ENCODE measurements around the gene ZFHX3. TPM values are rescaled to one million over a fixed set of nuclear protein-coding genes. Genes with fewer than 3 reads are reported as not detected.

Gene ZFHX3
- total and polyA plus RNA-seq, 2 donors (not counting 3 experiments of a cell fraction or from before 2014, with no cell fraction given) = 3.7 to 18.8 TPM

GRCh38 chr16:73033271-73033998 lies 14.5 kb downstream of the ZFHX3 start:
- ChIA-PET CTCF (no interaction called here), POLR2A (no interaction called here)
- no peak overlapping the region for H3K4me2 ChIP-seq (ENCODE audit: insufficient read depth, low read length)
- intact Hi-C loops (cut with micrococcal nuclease) = no loop called here
- no peaks in the 10 kb centered on the region for H3K9me1 ChIP-seq (replicated peaks; ENCODE audit: control insufficient read depth, extremely low read depth, insufficient read depth, low read length)
- no peak for DNase-seq (ENCODE audit: low read depth, low spot score)
- FAIRE-seq = no peak
- no peak overlapping the region for H3K27ac ChIP-seq (ENCODE audit: insufficient read depth, low read depth, low read length)
- no peaks in the 10 kb centered on the region for H3K9me3 ChIP-seq (replicated peaks; ENCODE audit: control insufficient read depth, insufficient read depth, low read length)
- no peaks in the 10 kb centered on the region for H3K27me3 ChIP-seq (ENCODE audit: control insufficient read depth in 2 of 2, insufficient read depth in 2 of 2, low read length in 2 of 2)
- dilution Hi-C loops (cut with MboI; ENCODE audit: extremely low pct_ligation_motif_present, low sequenced_read_pairs) = no loop called here
- H3K9ac ChIP-seq (replicated peaks; ENCODE audit: extremely low read depth, insufficient read depth, low read length) = no peak overlapping the region
- H3K4me1 ChIP-seq (ENCODE audit: control insufficient read depth, extremely low read depth, insufficient read depth, low read length) = no peaks in the 10 kb centered on the region
- H3K36me3 ChIP-seq (ENCODE audit: control insufficient read depth in 2 of 2, extremely low read depth in 1 of 2, insufficient read depth in 2 of 2, low read length in 2 of 2) = no peaks in the 10 kb centered on the region
- no peak overlapping the region for H2AFZ ChIP-seq (ENCODE audit: low read depth, low read length)
- no peak for TF ChIP-seq JUN (IDR thresholded peaks at IDR 0.05; ENCODE audit: borderline replicate concordance, insufficient read depth, insufficient read length, low read depth)
- TF ChIP-seq EZH2 (IDR thresholded peaks at IDR 0.05; ENCODE audit: borderline replicate concordance, low read depth, low read length, severe bottlenecking) = no peak
- no peak for TF ChIP-seq CTCF (IDR thresholded peaks at IDR 0.05; ENCODE audit: extremely low read depth in 1 of 2, insufficient read depth in 1 of 2, low read depth in 1 of 2, low read length in 2 of 2)
- no peak for TF ChIP-seq FOS (IDR thresholded peaks at IDR 0.05; ENCODE audit: borderline replicate concordance, insufficient read depth, low read length)
- no peak for TF ChIP-seq MYC (IDR thresholded peaks at IDR 0.05; ENCODE audit: low read depth, low read length)
- no peak for TF ChIP-seq POLR2AphosphoS5 (IDR thresholded peaks at IDR 0.05; ENCODE audit: insufficient read depth, low read depth, low read length)
- TF ChIP-seq POLR2A (IDR thresholded peaks at IDR 0.05; ENCODE audit: low read depth, low read length) = no peak
- TF ChIP-seq GATA2 (IDR thresholded peaks at IDR 0.05; ENCODE audit: insufficient read depth, insufficient read length, low read depth, low read length) = no peak
- no peak for TF ChIP-seq MAX (IDR thresholded peaks at IDR 0.05; ENCODE audit: insufficient read depth, insufficient read length)
- no TSS peak for BruUV-seq (replicated peaks)
- H4K20me1 ChIP-seq (replicated peaks; ENCODE audit: control insufficient read depth, extremely low read depth, insufficient read depth, low read length) = no peaks in the 10 kb centered on the region
- H3K79me2 ChIP-seq (ENCODE audit: control insufficient read depth, insufficient read depth, low read length) = peaks cover 40% of the 10 kb centered on the region
- H3K4me3 ChIP-seq (replicated peaks in 1 of 3; ENCODE audit: insufficient read depth in 1 of 3, low read depth in 1 of 3, low read length in 3 of 3) = no peak overlapping the region

Data from endothelial cell of umbilical vein (primary cell).